Embryonic facial prominence (tissue), 1 donor: ENCODE results near the gene TPP2.

Source experiments
- DNase-seq: peaks from one replicate; pipeline ENCODE4 v3.0.0-alpha.2; 2016; ENCODE audit errors: extremely low spot score

The TPP2 gene

GRCh38 chr13:102693776-102694175, 97.0 kb downstream of the TPP2 start:
- no peak for DNase-seq

GRCh38 chr13:102694937-102695336, 98.2 kb downstream of the TPP2 start, which contains the start of gene METTL21C:
METTL21C (minus strand) TSS chr13:102695044; CDS start chr13:102694498, 546 bp downstream.
- DNase-seq = no peak

- DNase-seq = no peak
Observed at GRCh38 chr13:102696465-102696864, 99.7 kb downstream of the TPP2 start.

GRCh38 chr13:102697264-102697663, 100.5 kb downstream of the TPP2 start:
- no peak for DNase-seq

GRCh38 chr13:102697929-102698648, 101.3 kb downstream of the TPP2 start:
- DNase-seq = no peak

- no peak for DNase-seq
Observed at GRCh38 chr13:102698649-102698980, 101.8 kb downstream of the TPP2 start.

- no peak for DNase-seq
Observed at GRCh38 chr13:102699504-102699903, 102.7 kb downstream of the TPP2 start.

GRCh38 chr13:102700088-102701031, 103.6 kb downstream of the TPP2 start:
- no peak for DNase-seq

GRCh38 chr13:102701331-102701730, 104.5 kb downstream of the TPP2 start:
- DNase-seq = no peak

- no peak for DNase-seq
Observed at GRCh38 chr13:102702965-102703725, 106.4 kb downstream of the TPP2 start.

- DNase-seq = no peak
Observed at GRCh38 chr13:102703726-102704035, 106.9 kb downstream of the TPP2 start.

GRCh38 chr13:102704238-102705058, 107.7 kb downstream of the TPP2 start:
- no peak for DNase-seq

- DNase-seq = no peak
Observed at GRCh38 chr13:102707467-102707866, 110.7 kb downstream of the TPP2 start.

GRCh38 chr13:102708211-102708610, 111.4 kb downstream of the TPP2 start:
- no peak for DNase-seq

- no peak for DNase-seq
Observed at GRCh38 chr13:102708991-102709390, 112.2 kb downstream of the TPP2 start.

- DNase-seq = no peak
Observed at GRCh38 chr13:102709536-102709935, 112.8 kb downstream of the TPP2 start.

- DNase-seq = no peak
Observed at GRCh38 chr13:102710261-102710679, 113.5 kb downstream of the TPP2 start.

GRCh38 chr13:102715447-102715846, 118.7 kb downstream of the TPP2 start:
- no peak for DNase-seq

GRCh38 chr13:102718746-102719145, 122.0 kb downstream of the TPP2 start:
- no peak for DNase-seq

GRCh38 chr13:102721800-102722231, 125.0 kb downstream of the TPP2 start:
- DNase-seq = no peak

- no peak for DNase-seq
Observed at GRCh38 chr13:102724923-102725322, 128.1 kb downstream of the TPP2 start.
